ENCODE measurements around the gene MAD2L2.

- TF ChIP-seq CTCF (IDR thresholded peaks at IDR 0.05; ENCODE audit: low read length) = no peak
- no peak for TF ChIP-seq EZH2 (IDR thresholded peaks at IDR 0.05; ENCODE audit: borderline replicate concordance, low read length)
Observed at GRCh38 chr1:11707621-11708276, 26.8 kb upstream of the MAD2L2 start.

All from OCI-LY1 (cell line).